ENCODE data around the gene PRPF40A. TPM values are rescaled to one million over a fixed set of nuclear protein-coding genes. Genes with fewer than 3 reads are reported as not detected.

Gene PRPF40A
- polyA plus RNA-seq, 1 donor (not counting 4 experiments of a cell fraction or from before 2014, with no cell fraction given) = 104 TPM

- no peak for FAIRE-seq
- no peaks in the 10 kb centered on the region for H4K20me1 ChIP-seq (ENCODE audit: control insufficient read depth, extremely low read depth, insufficient read depth, low read length)
- no peak overlapping the region for H3K9ac ChIP-seq (ENCODE audit: control insufficient read depth, extremely low read depth, insufficient read depth, low read length)
- no peaks in the 10 kb centered on the region for H3K9me1 ChIP-seq (ENCODE audit: control insufficient read depth, extremely low read depth, insufficient read depth, low read length)
- TF ChIP-seq CTCF (optimal IDR thresholded peaks at IDR 0.05 in 1 of 3, IDR thresholded peaks at IDR 0.05 in 1 of 3, conservative IDR thresholded peaks at IDR 0.05 in 1 of 3; ENCODE audit: extremely low read depth in 1 of 3, insufficient read depth in 2 of 3, low read length in 3 of 3) (no peak), EZH2 (IDR thresholded peaks at IDR 0.05; ENCODE audit: low read length) (no peak)
- H3K36me3 ChIP-seq (ENCODE audit: control insufficient read depth in 2 of 2, extremely low read depth in 1 of 2, insufficient read depth in 2 of 2, low read length in 2 of 2) = peaks cover 15 to 21% of the 10 kb centered on the region in 2 experiments
- H3K9me3 ChIP-seq (ENCODE audit: control insufficient read depth, low read depth, low read length) = no peaks in the 10 kb centered on the region
- no peak overlapping the region for H3K27ac ChIP-seq (ENCODE audit: control insufficient read depth, insufficient read depth, low read length)
- H3K4me1 ChIP-seq (ENCODE audit: control insufficient read depth, extremely low read depth, insufficient read depth, low read length) = no peaks in the 10 kb centered on the region
- no peak for DNase-seq (ENCODE audit: low read depth, low spot score)
- H2AFZ ChIP-seq (ENCODE audit: control insufficient read depth, low read length) = no peak overlapping the region
- dilution Hi-C loops (cut with MboI; ENCODE audit: extremely low pct_ligation_motif_present, low sequenced_read_pairs) = no loop called here
- no peak overlapping the region for H3K4me3 ChIP-seq (ENCODE audit: control insufficient read depth in 2 of 3, extremely low read depth in 1 of 3, insufficient read depth in 2 of 3, low read depth in 1 of 3, low read length in 3 of 3)
- no peaks in the 10 kb centered on the region for H3K79me2 ChIP-seq (ENCODE audit: control insufficient read depth, insufficient read depth, low read length)
- H3K4me2 ChIP-seq (ENCODE audit: control insufficient read depth, extremely low read depth, insufficient read depth, low read depth, low read length) = no peak overlapping the region
- H3K27me3 ChIP-seq (ENCODE audit: control insufficient read depth, extremely low read depth, insufficient read depth, low read length) = no peaks in the 10 kb centered on the region
Measured at GRCh38 chr2:152676461-152676860, 40.8 kb downstream of the PRPF40A start.

- Histone ChIP-seq H3K9me3 (ENCODE audit: control insufficient read depth, low read depth, low read length) (no peaks in the 10 kb centered on the region), H2AFZ (ENCODE audit: control insufficient read depth, low read length) (no peak overlapping the region), H3K9ac (ENCODE audit: control insufficient read depth, extremely low read depth, insufficient read depth, low read length) (no peak overlapping the region), H3K27ac (ENCODE audit: control insufficient read depth, insufficient read depth, low read length) (no peak overlapping the region), H3K4me2 (ENCODE audit: control insufficient read depth, extremely low read depth, insufficient read depth, low read depth, low read length) (no peak overlapping the region), H3K4me1 (ENCODE audit: control insufficient read depth, extremely low read depth, insufficient read depth, low read length) (no peaks in the 10 kb centered on the region), H3K79me2 (ENCODE audit: control insufficient read depth, insufficient read depth, low read length) (no peaks in the 10 kb centered on the region), H4K20me1 (ENCODE audit: control insufficient read depth, extremely low read depth, insufficient read depth, low read length) (no peaks in the 10 kb centered on the region), H3K36me3 (ENCODE audit: control insufficient read depth in 2 of 2, extremely low read depth in 1 of 2, insufficient read depth in 2 of 2, low read length in 2 of 2) (peaks cover 18 to 20% of the 10 kb centered on the region in 2 experiments), H3K9me1 (ENCODE audit: control insufficient read depth, extremely low read depth, insufficient read depth, low read length) (no peaks in the 10 kb centered on the region), H3K27me3 (ENCODE audit: control insufficient read depth, extremely low read depth, insufficient read depth, low read length) (no peaks in the 10 kb centered on the region), H3K4me3 (ENCODE audit: control insufficient read depth in 2 of 3, extremely low read depth in 1 of 3, insufficient read depth in 2 of 3, low read depth in 1 of 3, low read length in 3 of 3) (no peak overlapping the region)
- dilution Hi-C loops (cut with MboI; ENCODE audit: extremely low pct_ligation_motif_present, low sequenced_read_pairs) = no loop called here
- no peak for FAIRE-seq
- TF ChIP-seq CTCF (optimal IDR thresholded peaks at IDR 0.05 in 1 of 3, IDR thresholded peaks at IDR 0.05 in 1 of 3, conservative IDR thresholded peaks at IDR 0.05 in 1 of 3; ENCODE audit: extremely low read depth in 1 of 3, insufficient read depth in 2 of 3, low read length in 3 of 3) = no peak
- TF ChIP-seq EZH2 (IDR thresholded peaks at IDR 0.05; ENCODE audit: low read length) = no peak
- DNase-seq (ENCODE audit: low read depth, low spot score) = no peak
Measured at GRCh38 chr2:152674334-152674733, 42.9 kb downstream of the PRPF40A start.

Measured in keratinocyte (primary cell).